NCI-H1105 treated with DMSO at 0.1 percent for 48 hours (cell line): Measurements from ENCODE around the gene RPS8.
A peak's percentile ranks its signal among the peaks of the same experiment; 100 is the strongest.
"Not testable (repeated sequence)": the region's sequence is repeated elsewhere in the genome, so short reads cannot be mapped to it uniquely, and the experiment has no call there.

ENCODE experiments used
- DNase-seq: peaks from one replicate; lab custom pipeline; 2025; lab: John Stamatoyannopoulos, UW

RPS8 gene

GRCh38 chr1:44775078-44775929, at the start of gene RPS8:
TSS of gene RPS8 (plus strand) at chr1:44775540. CDS start at chr1:44775597, 57 bp downstream.
- DNase-seq: peak; percentile 93

GRCh38 chr1:44730741-44731512, 44.4 kb upstream of the RPS8 start, which contains the start of gene RNU5D-1:
TSS of gene RNU5D-1 (minus strand) at chr1:44731170.
- DNase-seq: peak; percentile 80

GRCh38 chr1:44733365-44733764, 42.0 kb upstream of the RPS8 start:
- DNase-seq: no peak

- no peak for DNase-seq
Observed at GRCh38 chr1:44733784-44734183, 41.6 kb upstream of the RPS8 start.

GRCh38 chr1:44735992-44736391, 39.3 kb upstream of the RPS8 start:
- no peak for DNase-seq

- DNase-seq: not testable (repeated sequence)
Observed at GRCh38 chr1:44738953-44739306, 36.4 kb upstream of the RPS8 start.

GRCh38 chr1:44739307-44740178, 35.8 kb upstream of the RPS8 start, which contains the start of gene KIF2C:
TSS of gene KIF2C (plus strand) at chr1:44739837. CDS start at chr1:44739933, 96 bp downstream.
- DNase-seq: peak; percentile 98

- DNase-seq: no peak
Observed at GRCh38 chr1:44740179-44740617, 35.1 kb upstream of the RPS8 start.

GRCh38 chr1:44743211-44743610, 32.1 kb upstream of the RPS8 start:
- no peak for DNase-seq

GRCh38 chr1:44747878-44748277, 27.5 kb upstream of the RPS8 start:
- no peak for DNase-seq

- DNase-seq: no peak
Observed at GRCh38 chr1:44757420-44757819, 17.9 kb upstream of the RPS8 start.

GRCh38 chr1:44759077-44759476, 16.3 kb upstream of the RPS8 start:
- DNase-seq: no peak

- DNase-seq: no peak
Observed at GRCh38 chr1:44760876-44761275, 14.5 kb upstream of the RPS8 start.

- DNase-seq: not testable (repeated sequence)
Observed at GRCh38 chr1:44766421-44766820, 8.9 kb upstream of the RPS8 start.

- no peak for DNase-seq
Observed at GRCh38 chr1:44775930-44776729, 790 bp downstream of the RPS8 start.

- no peak for DNase-seq
Observed at GRCh38 chr1:44776730-44777068, 1.4 kb downstream of the RPS8 start.

GRCh38 chr1:44777547-44777946, 2.2 kb downstream of the RPS8 start:
- DNase-seq: no peak

- no peak for DNase-seq
Observed at GRCh38 chr1:44777969-44778635, 2.8 kb downstream of the RPS8 start.

- no peak for DNase-seq
Observed at GRCh38 chr1:44778705-44779576, 3.6 kb downstream of the RPS8 start.
